AG09319 (cell line): ENCODE measurements around the gene NR1H2.

Source experiments
- DNase-seq: peaks from one replicate; pipeline ENCODE4 v3.0.0-alpha.2; 2010; ENCODE audit warnings: low read depth; ENCODE audit errors: extremely low read depth
- TF ChIP-seq, protein P1 (sequence below): IDR thresholded peaks from 2 replicates; pipeline ENCODE4 v1.5.1; 2011; ENCODE audit warnings: low read depth, mild to moderate bottlenecking, inconsistent platforms, low read length, moderate library complexity

Gene NR1H2

DNA sequence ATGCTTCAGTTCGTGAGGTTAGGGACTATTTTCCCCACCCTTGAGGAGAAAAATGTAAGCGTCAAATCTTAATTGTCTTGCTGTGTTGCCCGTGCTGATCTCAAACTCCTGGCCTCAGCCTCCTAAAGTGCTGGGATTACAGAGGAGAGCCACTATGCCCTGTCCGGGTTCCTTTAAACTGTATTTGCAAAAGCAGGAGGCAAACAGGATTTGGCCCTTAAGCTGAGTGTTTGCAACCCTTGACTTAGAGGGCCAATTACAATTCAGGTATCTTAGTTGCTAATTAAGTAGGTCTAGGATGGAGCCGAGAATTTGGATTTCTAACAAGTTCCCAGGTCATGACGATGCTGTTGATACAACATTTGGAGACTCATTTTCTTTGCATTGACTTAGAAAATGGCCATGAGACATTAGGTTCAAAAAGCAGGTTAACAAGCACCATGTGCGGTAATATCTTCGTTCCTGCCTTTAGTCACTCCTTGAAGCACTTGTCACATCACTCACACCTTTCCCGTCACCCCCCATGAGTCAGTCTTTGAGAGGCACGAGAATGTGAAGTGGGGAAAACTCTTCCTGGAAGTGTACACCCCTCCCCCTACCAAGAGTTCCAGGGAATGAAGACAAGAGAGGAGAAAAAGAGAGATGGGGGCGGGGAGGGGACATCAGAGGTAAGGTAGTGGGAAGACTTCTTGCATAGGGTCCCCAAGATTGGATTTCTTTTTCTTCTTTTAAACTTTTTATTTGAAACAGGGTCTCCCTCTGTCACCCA is 13.4 kb upstream of the NR1H2 start:
- TF ChIP-seq, protein P1, sequence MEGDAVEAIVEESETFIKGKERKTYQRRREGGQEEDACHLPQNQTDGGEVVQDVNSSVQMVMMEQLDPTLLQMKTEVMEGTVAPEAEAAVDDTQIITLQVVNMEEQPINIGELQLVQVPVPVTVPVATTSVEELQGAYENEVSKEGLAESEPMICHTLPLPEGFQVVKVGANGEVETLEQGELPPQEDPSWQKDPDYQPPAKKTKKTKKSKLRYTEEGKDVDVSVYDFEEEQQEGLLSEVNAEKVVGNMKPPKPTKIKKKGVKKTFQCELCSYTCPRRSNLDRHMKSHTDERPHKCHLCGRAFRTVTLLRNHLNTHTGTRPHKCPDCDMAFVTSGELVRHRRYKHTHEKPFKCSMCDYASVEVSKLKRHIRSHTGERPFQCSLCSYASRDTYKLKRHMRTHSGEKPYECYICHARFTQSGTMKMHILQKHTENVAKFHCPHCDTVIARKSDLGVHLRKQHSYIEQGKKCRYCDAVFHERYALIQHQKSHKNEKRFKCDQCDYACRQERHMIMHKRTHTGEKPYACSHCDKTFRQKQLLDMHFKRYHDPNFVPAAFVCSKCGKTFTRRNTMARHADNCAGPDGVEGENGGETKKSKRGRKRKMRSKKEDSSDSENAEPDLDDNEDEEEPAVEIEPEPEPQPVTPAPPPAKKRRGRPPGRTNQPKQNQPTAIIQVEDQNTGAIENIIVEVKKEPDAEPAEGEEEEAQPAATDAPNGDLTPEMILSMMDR, result no peak
- no peak for DNase-seq

DNA sequence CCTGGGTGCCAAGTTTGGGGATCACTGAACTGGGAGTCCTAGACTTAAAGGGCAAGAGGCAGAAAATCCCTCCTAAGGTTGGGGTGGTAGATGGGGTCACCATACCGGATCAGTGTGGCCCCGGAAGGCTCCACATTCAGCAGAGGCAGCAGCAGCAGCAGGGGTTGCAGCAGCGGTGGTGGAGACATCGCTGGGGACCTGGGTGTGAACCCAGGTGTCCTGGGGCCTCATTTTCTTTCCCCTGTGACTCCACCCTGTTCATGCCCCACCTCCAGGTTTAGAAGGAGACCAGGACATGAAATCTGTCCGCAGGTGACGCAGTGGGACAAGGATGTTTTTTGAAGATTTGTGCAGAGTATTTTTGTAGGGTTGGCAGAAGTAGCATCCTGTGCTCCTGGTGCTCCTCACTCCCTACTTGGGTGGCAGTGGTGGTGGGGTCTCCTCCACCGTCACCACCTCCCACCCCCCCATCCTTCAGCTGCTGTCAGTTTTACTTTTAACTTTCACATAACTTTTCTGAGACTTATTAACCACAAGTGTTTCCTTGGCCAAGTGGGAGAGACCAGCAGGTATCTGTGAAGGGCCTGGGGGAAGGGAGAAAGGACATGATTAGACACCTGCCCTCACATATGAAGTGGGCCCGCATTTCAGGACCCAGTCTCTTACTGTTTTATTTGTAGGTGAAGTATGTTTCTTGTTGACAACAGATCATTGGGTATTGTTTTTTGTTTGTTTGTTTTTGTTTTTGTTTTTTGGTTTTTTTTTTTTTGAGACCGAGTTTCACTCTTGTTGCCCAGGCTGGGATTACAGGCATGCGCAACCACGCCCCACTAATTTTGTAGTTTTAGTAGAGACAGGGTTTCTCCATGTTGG is 10.6 kb upstream of the NR1H2 start, which contains the start of gene NAPSA:
NAPSA (minus strand) TSS at position 206 of the 873 bp plus-strand sequence; CDS start at position 188, 18 bp downstream.
- TF ChIP-seq, protein P1, result no peak
- DNase-seq, result no peak

GRCh38 chr19:50368649-50369570 is 7.3 kb upstream of the NR1H2 start:
- TF ChIP-seq, protein P1, result peak; percentile 77
- DNase-seq, result peak; percentile 62

GRCh38 chr19:50371914-50372475 is 4.3 kb upstream of the NR1H2 start:
- no peak for DNase-seq
- TF ChIP-seq, protein P1, result no peak

DNA sequence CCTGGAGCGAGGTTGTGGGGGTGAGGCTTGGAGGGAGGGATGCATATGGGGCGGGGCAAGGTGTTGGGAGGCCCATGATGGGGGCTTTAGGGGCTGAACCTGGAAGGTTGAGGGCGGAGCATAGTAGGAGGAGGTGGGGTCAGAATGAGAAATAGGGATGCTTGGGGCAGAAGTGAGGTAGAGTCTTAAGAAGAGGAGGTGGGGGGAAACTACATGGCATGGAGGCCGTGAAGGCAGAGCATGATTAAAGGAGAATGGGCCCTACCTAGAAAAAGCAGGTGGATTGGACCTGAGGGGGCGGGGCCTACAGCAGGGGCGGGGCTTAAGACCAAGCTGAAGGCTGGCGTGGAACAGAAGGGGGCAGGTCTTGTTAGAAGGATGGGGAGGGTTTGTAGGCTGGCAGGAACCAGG is 799 bp downstream of the NR1H2 start:
- TF ChIP-seq, protein P1, result no peak
- no peak for DNase-seq

DNA sequence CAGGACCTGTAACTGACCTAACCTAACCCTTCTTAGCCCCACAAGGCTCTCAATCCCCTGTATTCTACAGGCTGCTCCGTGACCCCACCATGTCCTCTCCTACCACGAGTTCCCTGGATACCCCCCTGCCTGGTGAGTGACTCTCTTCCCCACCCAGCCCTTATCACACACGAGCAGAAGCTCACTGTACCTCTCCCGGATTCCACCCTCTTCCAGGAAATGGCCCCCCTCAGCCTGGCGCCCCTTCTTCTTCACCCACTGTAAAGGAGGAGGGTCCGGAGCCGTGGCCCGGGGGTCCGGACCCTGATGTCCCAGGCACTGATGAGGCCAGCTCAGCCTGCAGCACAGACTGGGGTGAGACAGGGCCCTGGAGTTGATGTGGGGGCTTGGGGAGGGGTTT is 1.3 kb downstream of the NR1H2 start:
- DNase-seq, result no peak
- TF ChIP-seq, protein P1, result no peak
